HEK293 (cell line): ENCODE measurements around the gene KRTAP10-11.
"Not testable (repeated sequence)": the region's sequence is repeated elsewhere in the genome, so short reads cannot be mapped to it uniquely, and the experiment has no call there.

Source experiments
- CTCF ChIA-PET: fragments of 350-600 bp; formaldehyde crosslinking; extraction: SDS; loops from one replicate; lab custom pipeline; 2021; ENCODE audit warnings: antibody characterized with exemption; lab: Yijun Ruan, JAX
- POLR2A ChIA-PET: fragments of 300-600 bp; formaldehyde crosslinking; extraction: SDS; loops from one replicate; lab custom pipeline; 2020; ENCODE audit warnings: antibody characterized with exemption, inconsistent platforms; lab: Yijun Ruan, JAX
- H3K27ac ChIP-seq: fragments of 200-500 bp; sonication (Bioruptor generic); 2 replicates; pipeline ENCODE4 v1.5.1; 2014; ENCODE audit warnings: low read depth, low read length, control low read depth, inconsistent platforms; ENCODE audit errors: extremely low read depth
- H3K36me3 ChIP-seq, 2 experiments: fragments of 200-500 bp in 1 of 2; sonication (Bioruptor generic) in 1 of 2; 1 replicate in 1 of 2; 2 replicates in 1 of 2; pipeline ENCODE4 v1.5.1; 2014 to 2017; ENCODE audit warnings: inconsistent platforms in 2 of 2, low read length in 2 of 2; ENCODE audit not compliant: control insufficient read depth in 2 of 2, insufficient read depth in 1 of 2
- H3K4me1 ChIP-seq: fragments of 200-500 bp; sonication (Bioruptor generic); 2 replicates; pipeline ENCODE4 v1.5.1; 2014; ENCODE audit warnings: mild to moderate bottlenecking, low read length, inconsistent platforms; ENCODE audit not compliant: control insufficient read depth, insufficient read depth
- H3K4me3 ChIP-seq: 2 replicates; pipeline ENCODE4 v1.5.1; 2011; ENCODE audit warnings: low read depth, mild to moderate bottlenecking, control low read depth, low read length, moderate library complexity
- H3K9me3 ChIP-seq: fragments of 200-500 bp; sonication (Bioruptor generic); 2 replicates; pipeline ENCODE4 v1.5.1; 2014; ENCODE audit warnings: low read depth, low read length, inconsistent platforms; ENCODE audit not compliant: control insufficient read depth, insufficient read depth
- KLF1 ChIP-seq: fragments of 450-650 bp; formaldehyde crosslinking; IDR thresholded peaks from 2 replicates; pipeline ENCODE4 v1.5.1; 2016; ENCODE audit warnings: missing biosample characterization, missing genetic modification characterization
- KLF7 ChIP-seq: fragments of 450-650 bp; formaldehyde crosslinking; IDR thresholded peaks from 2 replicates; pipeline ENCODE4 v1.5.1; 2016; ENCODE audit warnings: missing biosample characterization, missing genetic modification characterization, borderline replicate concordance
- SCRT2 ChIP-seq: fragments of 450-650 bp; formaldehyde crosslinking; IDR thresholded peaks from 2 replicates; pipeline ENCODE4 v1.5.1; 2016; ENCODE audit warnings: missing biosample characterization, missing genetic modification characterization
- ZIC2 ChIP-seq: fragments of 450-650 bp; formaldehyde crosslinking; IDR thresholded peaks from 2 replicates; pipeline ENCODE4 v1.5.1; 2016; ENCODE audit warnings: missing biosample characterization, missing genetic modification characterization
- ZNF112 ChIP-seq: fragments of 450-650 bp; formaldehyde crosslinking; IDR thresholded peaks from 2 replicates; pipeline ENCODE4 v1.5.0; 2017; ENCODE audit warnings: missing biosample characterization, missing genetic modification characterization
- ZNF132 ChIP-seq: fragments of 450-650 bp; formaldehyde crosslinking; IDR thresholded peaks from 2 replicates; pipeline ENCODE4 v1.5.1; 2017; ENCODE audit warnings: missing biosample characterization, missing genetic modification characterization, borderline replicate concordance
- ZNF426 ChIP-seq: fragments of 450-650 bp; formaldehyde crosslinking; IDR thresholded peaks from 2 replicates; pipeline ENCODE4 v1.5.1; 2017; ENCODE audit warnings: missing biosample characterization, missing genetic modification characterization, mild to moderate bottlenecking, inconsistent platforms, moderate library complexity
- ZNF548 ChIP-seq: fragments of 450-650 bp; formaldehyde crosslinking; IDR thresholded peaks from 2 replicates; pipeline ENCODE4 v1.5.1; 2016; ENCODE audit warnings: missing biosample characterization, missing genetic modification characterization
- ZNF76 ChIP-seq: fragments of 450-650 bp; formaldehyde crosslinking; IDR thresholded peaks from 2 replicates; pipeline ENCODE4; 2016; ENCODE audit warnings: low read depth, missing biosample characterization, missing genetic modification characterization, borderline replicate concordance
- TF ChIP-seq, protein P1 (sequence below): fragments of 450-650 bp; formaldehyde crosslinking; IDR thresholded peaks from 2 replicates; pipeline ENCODE4 v1.5.1; 2016; ENCODE audit warnings: missing biosample characterization, missing genetic modification characterization
- TF ChIP-seq, protein P2 (sequence below): fragments of 450-650 bp; formaldehyde crosslinking; IDR thresholded peaks from 2 replicates; pipeline ENCODE4 v1.5.1; 2017; ENCODE audit warnings: missing biosample characterization, missing genetic modification characterization
- TF ChIP-seq, protein P3 (sequence below): fragments of 450-650 bp; formaldehyde crosslinking; IDR thresholded peaks from 2 replicates; pipeline ENCODE4 v1.5.1; 2016; ENCODE audit warnings: missing biosample characterization, missing genetic modification characterization
- TF ChIP-seq, protein P4 (sequence below): fragments of 450-650 bp; formaldehyde crosslinking; IDR thresholded peaks from 2 replicates; pipeline ENCODE4 v1.5.1; 2017; ENCODE audit warnings: missing biosample characterization, missing genetic modification characterization

KRTAP10-11 gene

DNA sequence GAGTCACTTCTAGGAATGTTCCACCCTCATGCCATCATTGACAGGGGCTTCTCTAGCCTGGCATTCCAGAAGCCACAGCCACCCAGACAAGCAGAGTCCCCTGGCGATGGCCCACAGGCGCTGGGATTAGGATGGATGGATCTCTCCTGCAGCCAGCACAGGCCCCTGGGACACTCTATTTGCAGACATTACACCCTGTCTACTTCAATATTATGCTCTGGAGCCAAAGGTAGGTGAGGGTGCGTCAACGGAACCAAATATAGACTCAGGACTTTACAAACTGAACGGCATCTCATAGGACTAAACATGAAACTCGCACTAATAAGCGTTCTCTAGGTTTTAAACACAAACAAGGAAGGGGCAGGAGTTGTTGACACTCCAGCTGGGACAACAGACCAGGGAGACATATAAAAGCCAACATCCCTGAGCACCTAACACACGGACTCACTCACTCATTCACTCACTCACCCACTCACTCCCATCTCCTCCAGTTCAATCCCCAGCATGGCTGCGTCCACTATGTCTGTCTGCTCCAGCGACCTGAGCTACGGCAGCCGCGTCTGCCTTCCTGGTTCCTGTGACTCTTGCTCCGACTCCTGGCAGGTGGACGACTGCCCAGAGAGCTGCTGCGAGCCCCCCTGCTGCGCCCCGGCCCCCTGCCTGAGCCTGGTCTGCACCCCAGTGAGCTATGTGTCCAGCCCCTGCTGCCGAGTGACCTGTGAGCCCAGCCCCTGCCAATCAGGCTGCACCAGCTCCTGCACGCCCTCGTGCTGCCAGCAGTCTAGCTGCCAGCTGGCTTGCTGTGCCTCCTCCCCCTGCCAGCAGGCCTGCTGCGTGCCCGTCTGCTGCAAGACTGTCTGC, 45.9 kb upstream of the KRTAP10-11 start, which contains the start of gene KRTAP10-7:
Gene KRTAP10-7 (plus strand): TSS at position 480 of the 861 bp plus-strand sequence. CDS start 25 bp downstream, at position 505.
- H3K4me1 ChIP-seq, H3K9me3 ChIP-seq, H3K36me3 ChIP-seq, POLR2A ChIA-PET, H3K27ac ChIP-seq, H3K4me3 ChIP-seq: not testable (repeated sequence)
- CTCF ChIA-PET = interaction anchor here (0.5 to 0.6 kb wide), 2 partner anchors 525 to 1143 kb away, joined by 3 read pairs; no protein-coding TSS in a partner anchor

DNA sequence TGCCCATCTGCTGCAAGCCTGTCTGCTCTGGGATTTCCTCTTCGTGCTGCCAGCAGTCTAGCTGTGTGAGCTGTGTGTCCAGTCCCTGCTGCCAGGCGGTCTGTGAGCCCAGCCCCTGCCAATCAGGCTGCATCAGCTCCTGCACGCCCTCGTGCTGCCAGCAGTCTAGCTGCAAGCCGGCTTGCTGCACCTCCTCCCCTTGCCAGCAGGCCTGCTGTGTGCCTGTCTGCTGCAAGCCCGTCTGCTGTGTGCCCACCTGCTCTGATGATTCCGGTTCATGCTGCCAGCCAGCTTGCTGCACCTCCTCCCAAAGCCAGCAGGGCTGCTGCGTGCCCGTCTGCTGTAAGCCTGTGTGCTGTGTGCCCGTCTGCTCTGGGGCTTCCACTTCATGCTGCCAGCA, 45.1 kb upstream of the KRTAP10-11 start:
- POLR2A ChIA-PET, H3K27ac ChIP-seq, H3K36me3 ChIP-seq, H3K9me3 ChIP-seq, CTCF ChIA-PET, H3K4me1 ChIP-seq, H3K4me3 ChIP-seq: not testable (repeated sequence)

DNA sequence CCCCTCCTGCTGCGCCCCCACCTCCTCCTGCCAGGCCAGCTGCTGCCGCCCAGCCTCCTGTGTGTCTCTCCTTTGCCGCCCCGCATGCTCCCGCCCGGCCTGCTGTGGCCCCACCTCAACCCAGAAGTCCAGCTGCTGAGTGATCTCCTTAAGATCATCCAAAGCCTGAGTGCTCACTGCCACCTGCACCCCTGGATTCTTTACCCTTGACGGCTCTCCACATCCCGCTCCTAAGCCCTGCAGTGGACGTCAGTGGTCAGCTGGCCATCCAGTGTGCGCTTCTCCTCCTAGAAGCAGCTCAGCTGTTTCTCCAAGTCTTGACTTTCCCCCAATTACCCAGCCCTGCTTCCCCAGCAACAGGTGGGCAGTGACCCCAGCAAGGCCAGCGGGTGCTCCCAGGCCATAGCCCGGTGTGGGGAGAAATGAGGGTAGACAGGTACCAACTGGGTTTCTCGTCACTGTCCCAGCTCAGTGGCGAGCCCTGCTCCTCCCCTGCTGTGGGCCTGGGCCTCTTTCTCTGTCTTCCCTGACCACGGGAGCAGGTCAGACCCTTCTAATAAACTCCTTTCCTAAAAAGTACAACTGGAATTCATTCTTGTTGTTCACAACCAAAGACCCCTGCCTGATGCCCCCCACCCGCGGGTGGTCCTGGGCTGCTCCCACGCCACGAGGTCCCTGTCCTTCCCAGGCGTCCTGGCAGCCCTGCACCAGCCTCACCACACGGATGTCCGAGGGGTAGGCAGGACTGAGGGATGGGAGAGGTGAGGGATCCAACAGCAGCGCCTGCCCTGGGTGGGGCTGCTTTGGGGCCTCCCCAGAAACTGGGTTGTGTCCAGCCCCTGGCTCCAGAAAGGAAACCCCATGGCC, 44.4 kb upstream of the KRTAP10-11 start:
- H3K36me3 ChIP-seq = no peaks in the 10 kb centered on the region
- CTCF ChIA-PET = no interaction called here
- POLR2A ChIA-PET = no interaction called here
- H3K9me3 ChIP-seq = no peaks in the 10 kb centered on the region
- TF ChIP-seq ZIC2 (tag by site-specific recombination) (0 out of 2 replicates have a peak, but pooled peaks have one; percentile 16), ZNF112 (tag by site-specific recombination) (no peak), KLF1 (tag by site-specific recombination) (peak; percentile 44; the same call in 1 of the 2 replicates), SCRT2 (tag by site-specific recombination) (peak; percentile 89), ZNF548 (tag by site-specific recombination) (no peak), KLF7 (tag by site-specific recombination) (no peak), ZNF76 (no peak), ZNF132 (tag by site-specific recombination) (no peak), ZNF426 (tag by site-specific recombination) (no peak)
- TF ChIP-seq, protein P1, sequence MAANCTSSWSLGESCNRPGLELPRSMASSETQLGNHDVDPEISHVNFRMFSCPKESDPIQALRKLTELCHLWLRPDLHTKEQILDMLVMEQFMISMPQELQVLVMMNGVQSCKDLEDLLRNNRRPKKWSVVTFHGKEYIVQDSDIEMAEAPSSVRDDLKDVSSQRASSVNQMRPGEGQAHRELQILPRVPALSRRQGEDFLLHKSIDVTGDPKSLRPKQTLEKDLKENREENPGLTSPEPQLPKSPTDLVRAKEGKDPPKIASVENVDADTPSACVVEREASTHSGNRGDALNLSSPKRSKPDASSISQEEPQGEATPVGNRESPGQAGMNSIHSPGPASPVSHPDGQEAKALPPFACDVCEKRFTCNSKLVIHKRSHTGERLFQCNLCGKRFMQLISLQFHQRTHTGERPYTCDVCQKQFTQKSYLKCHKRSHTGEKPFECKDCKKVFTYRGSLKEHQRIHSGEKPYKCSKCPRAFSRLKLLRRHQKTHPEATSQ = no peak
- TF ChIP-seq, protein P2, sequence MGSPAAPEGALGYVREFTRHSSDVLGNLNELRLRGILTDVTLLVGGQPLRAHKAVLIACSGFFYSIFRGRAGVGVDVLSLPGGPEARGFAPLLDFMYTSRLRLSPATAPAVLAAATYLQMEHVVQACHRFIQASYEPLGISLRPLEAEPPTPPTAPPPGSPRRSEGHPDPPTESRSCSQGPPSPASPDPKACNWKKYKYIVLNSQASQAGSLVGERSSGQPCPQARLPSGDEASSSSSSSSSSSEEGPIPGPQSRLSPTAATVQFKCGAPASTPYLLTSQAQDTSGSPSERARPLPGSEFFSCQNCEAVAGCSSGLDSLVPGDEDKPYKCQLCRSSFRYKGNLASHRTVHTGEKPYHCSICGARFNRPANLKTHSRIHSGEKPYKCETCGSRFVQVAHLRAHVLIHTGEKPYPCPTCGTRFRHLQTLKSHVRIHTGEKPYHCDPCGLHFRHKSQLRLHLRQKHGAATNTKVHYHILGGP (tag by site-specific recombination) = no peak
- TF ChIP-seq, protein P3, sequence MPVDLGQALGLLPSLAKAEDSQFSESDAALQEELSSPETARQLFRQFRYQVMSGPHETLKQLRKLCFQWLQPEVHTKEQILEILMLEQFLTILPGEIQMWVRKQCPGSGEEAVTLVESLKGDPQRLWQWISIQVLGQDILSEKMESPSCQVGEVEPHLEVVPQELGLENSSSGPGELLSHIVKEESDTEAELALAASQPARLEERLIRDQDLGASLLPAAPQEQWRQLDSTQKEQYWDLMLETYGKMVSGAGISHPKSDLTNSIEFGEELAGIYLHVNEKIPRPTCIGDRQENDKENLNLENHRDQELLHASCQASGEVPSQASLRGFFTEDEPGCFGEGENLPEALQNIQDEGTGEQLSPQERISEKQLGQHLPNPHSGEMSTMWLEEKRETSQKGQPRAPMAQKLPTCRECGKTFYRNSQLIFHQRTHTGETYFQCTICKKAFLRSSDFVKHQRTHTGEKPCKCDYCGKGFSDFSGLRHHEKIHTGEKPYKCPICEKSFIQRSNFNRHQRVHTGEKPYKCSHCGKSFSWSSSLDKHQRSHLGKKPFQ (tag by site-specific recombination) = no peak
- TF ChIP-seq, protein P4, sequence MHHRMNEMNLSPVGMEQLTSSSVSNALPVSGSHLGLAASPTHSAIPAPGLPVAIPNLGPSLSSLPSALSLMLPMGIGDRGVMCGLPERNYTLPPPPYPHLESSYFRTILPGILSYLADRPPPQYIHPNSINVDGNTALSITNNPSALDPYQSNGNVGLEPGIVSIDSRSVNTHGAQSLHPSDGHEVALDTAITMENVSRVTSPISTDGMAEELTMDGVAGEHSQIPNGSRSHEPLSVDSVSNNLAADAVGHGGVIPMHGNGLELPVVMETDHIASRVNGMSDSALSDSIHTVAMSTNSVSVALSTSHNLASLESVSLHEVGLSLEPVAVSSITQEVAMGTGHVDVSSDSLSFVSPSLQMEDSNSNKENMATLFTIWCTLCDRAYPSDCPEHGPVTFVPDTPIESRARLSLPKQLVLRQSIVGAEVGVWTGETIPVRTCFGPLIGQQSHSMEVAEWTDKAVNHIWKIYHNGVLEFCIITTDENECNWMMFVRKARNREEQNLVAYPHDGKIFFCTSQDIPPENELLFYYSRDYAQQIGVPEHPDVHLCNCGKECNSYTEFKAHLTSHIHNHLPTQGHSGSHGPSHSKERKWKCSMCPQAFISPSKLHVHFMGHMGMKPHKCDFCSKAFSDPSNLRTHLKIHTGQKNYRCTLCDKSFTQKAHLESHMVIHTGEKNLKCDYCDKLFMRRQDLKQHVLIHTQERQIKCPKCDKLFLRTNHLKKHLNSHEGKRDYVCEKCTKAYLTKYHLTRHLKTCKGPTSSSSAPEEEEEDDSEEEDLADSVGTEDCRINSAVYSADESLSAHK (tag by site-specific recombination) = no peak
- TF ChIP-seq, all 188 proteins: peak for 3
- H3K27ac ChIP-seq = no peak overlapping the region
- H3K4me3 ChIP-seq = no peak overlapping the region
- no peaks in the 10 kb centered on the region for H3K4me1 ChIP-seq
